Trophoblast cell (in vitro differentiated cells and primary cell): ENCODE data around the gene FH. TPM values are rescaled to one million over a fixed set of nuclear protein-coding genes. Genes with fewer than 3 reads are reported as not detected.

Experiments used
- DNase-seq, 2 donors: peaks; one replicate each; pipeline ENCODE4 v3.0.0-alpha.2; 2016
- H2AFZ ChIP-seq: 2 replicates; pipeline ENCODE4 v1.6.1; 2013; ENCODE audit warnings: low read length, moderate library complexity, mild to moderate bottlenecking; ENCODE audit not compliant: insufficient read depth, poor library complexity
- H2AK5ac ChIP-seq: 2 replicates; pipeline ENCODE4 v1.6.1; 2013; ENCODE audit warnings: mild to moderate bottlenecking, low read length
- H2BK120ac ChIP-seq: 2 replicates; pipeline ENCODE4 v1.6.1; 2013; ENCODE audit warnings: low read length, mild to moderate bottlenecking, moderate library complexity; ENCODE audit not compliant: insufficient read depth, poor library complexity
- H2BK12ac ChIP-seq: 2 replicates; pipeline ENCODE4 v1.6.1; 2013; ENCODE audit warnings: mild to moderate bottlenecking, low read length, moderate library complexity
- H2BK5ac ChIP-seq: 2 replicates; pipeline ENCODE4 v1.6.1; 2013; ENCODE audit warnings: low read length, low read depth, moderate library complexity, mild to moderate bottlenecking; ENCODE audit not compliant: poor library complexity
- H3K14ac ChIP-seq: 2 replicates; pipeline ENCODE4 v1.6.1; 2013; ENCODE audit warnings: mild to moderate bottlenecking, low read length
- H3K18ac ChIP-seq: 2 replicates; pipeline ENCODE4 v1.6.1; 2013; ENCODE audit warnings: mild to moderate bottlenecking, low read length
- H3K23ac ChIP-seq: 2 replicates; pipeline ENCODE4 v1.6.1; 2013; ENCODE audit warnings: low read length
- H3K27ac ChIP-seq: 2 replicates; pipeline ENCODE4 v1.5.1; 2013; ENCODE audit warnings: low read depth, mild to moderate bottlenecking, inconsistent platforms, low read length, moderate library complexity
- H3K27me3 ChIP-seq: 2 replicates; pipeline ENCODE4 v1.6.1; 2013; ENCODE audit warnings: inconsistent platforms, mild to moderate bottlenecking, low read length, moderate library complexity; ENCODE audit not compliant: insufficient read depth
- H3K36me3 ChIP-seq, 2 experiments: 1 replicate in 1 of 2; 2 replicates in 1 of 2; pipeline ENCODE4 v1.6.1; 2013; ENCODE audit warnings: low read length in 2 of 2, mild to moderate bottlenecking in 2 of 2, moderate library complexity in 1 of 2; ENCODE audit not compliant: insufficient read depth in 2 of 2, control insufficient read depth in 1 of 2
- H3K4ac ChIP-seq: 2 replicates; pipeline ENCODE4 v1.6.1; 2013; ENCODE audit warnings: low read depth, mild to moderate bottlenecking, low read length, moderate library complexity
- H3K4me1 ChIP-seq, 2 experiments: 1 replicate in 1 of 2; 2 replicates in 1 of 2; pipeline ENCODE4 v1.6.1; 2013; ENCODE audit warnings: low read length in 2 of 2, mild to moderate bottlenecking in 2 of 2, moderate library complexity in 1 of 2; ENCODE audit not compliant: insufficient read depth in 2 of 2, control insufficient read depth in 1 of 2
- H3K4me2 ChIP-seq: 2 replicates; pipeline ENCODE4 v1.6.1; 2013; ENCODE audit warnings: inconsistent platforms, mild to moderate bottlenecking, low read length, moderate library complexity
- H3K4me3 ChIP-seq: 2 replicates; pipeline ENCODE4 v1.5.1; 2013; ENCODE audit warnings: mild to moderate bottlenecking, low read depth, low read length, inconsistent platforms
- H3K79me1 ChIP-seq: one replicate; pipeline ENCODE4 v1.6.1; 2013; ENCODE audit warnings: low read length
- H3K79me2 ChIP-seq: 2 replicates; pipeline ENCODE4 v1.6.1; 2013; ENCODE audit warnings: low read length, mild to moderate bottlenecking; ENCODE audit not compliant: control insufficient read depth, insufficient read depth, poor library complexity
- H3K9ac ChIP-seq: 2 replicates; pipeline ENCODE4 v1.6.1; 2013; ENCODE audit warnings: mild to moderate bottlenecking, low read length
- H3K9me3 ChIP-seq: 2 replicates; pipeline ENCODE4 v1.6.1; 2013; ENCODE audit warnings: low read depth, mild to moderate bottlenecking, control low read depth, inconsistent platforms, low read length; ENCODE audit not compliant: insufficient read depth
- H4K12ac ChIP-seq: 2 replicates; pipeline ENCODE4 v1.6.1; 2013; ENCODE audit warnings: low read depth, mild to moderate bottlenecking, low read length, moderate library complexity
- H4K8ac ChIP-seq: 2 replicates; pipeline ENCODE4 v1.6.1; 2013; ENCODE audit warnings: low read depth, mild to moderate bottlenecking, low read length, moderate library complexity
- H4K91ac ChIP-seq: one replicate; pipeline ENCODE4 v1.6.1; 2013; ENCODE audit warnings: low read depth, mild to moderate bottlenecking, low read length, moderate library complexity
- WGBS: extraction: QIAGEN DNeasy Blood & Tissue Kit; methylation state at CpG from one replicate; pipeline ENCODE4 v1.1.7; 2013; ENCODE audit warnings: missing lambda C conversion rate; ENCODE audit not compliant: insufficient read length, insufficient coverage; ENCODE audit errors: extremely low coverage; 5-methylcytosine and 5-hydroxymethylcytosine counted together
- polyA plus RNA-seq: library from polyadenylated mRNA; stranded (reverse); fragments of 200-250 nt; gene quantifications from 2 replicates; pipeline ENCODE4 v1.2.3, GENCODE V29; 2013

The FH gene
- polyA plus RNA-seq: 45.7 and 47.5 TPM in 2 replicates

GRCh38 chr1:241519308-241520079 is at the start of gene FH:
Gene FH, minus strand, starts transcription at chr1:241519755. Its CDS starts 33 bp downstream, at chr1:241519722.
- H3K27ac ChIP-seq: peak within 1 kb of the TSS; percentile 85
- no CpG with 5 or more reads among the region's 70 CpGs for WGBS
- no peak within 1 kb of the TSS for H3K23ac ChIP-seq
- no peaks in the 10 kb centered on the region for H3K4me1 ChIP-seq
- H3K14ac ChIP-seq: peak within 1 kb of the TSS; percentile 89
- H4K8ac ChIP-seq: peak within 1 kb of the TSS; percentile 83
- H2BK5ac ChIP-seq: peak within 1 kb of the TSS; percentile 77
- peak within 1 kb of the TSS; percentile 94 for H3K9ac ChIP-seq
- peak within 1 kb of the TSS; percentile 68 for H2BK120ac ChIP-seq
- peak within 1 kb of the TSS; percentile 49 for H3K4ac ChIP-seq
- H3K36me3 ChIP-seq: peaks cover 2% of the 10 kb centered on the region in 2 experiments
- peaks cover 7% of the 10 kb centered on the region for H3K79me2 ChIP-seq
- H2AK5ac ChIP-seq: no peak within 1 kb of the TSS
- H4K12ac ChIP-seq: peak within 1 kb of the TSS; percentile 85
- H3K4me2 ChIP-seq: peak within 1 kb of the TSS; percentile 86
- H3K4me3 ChIP-seq: peak within 1 kb of the TSS; percentile 98
- peak within 1 kb of the TSS; percentile 34 for H2BK12ac ChIP-seq
- peak within 1 kb of the TSS; percentile 89 for H4K91ac ChIP-seq
- H3K18ac ChIP-seq: peak within 1 kb of the TSS; percentile 91
- peaks cover 2% of the 10 kb centered on the region for H3K9me3 ChIP-seq
- H3K79me1 ChIP-seq: peaks cover 6% of the 10 kb centered on the region
- peak within 1 kb of the TSS; percentile 99 for H2AFZ ChIP-seq
- peak; percentile 95 to 96 for DNase-seq
- no peaks in the 10 kb centered on the region for H3K27me3 ChIP-seq

DNA sequence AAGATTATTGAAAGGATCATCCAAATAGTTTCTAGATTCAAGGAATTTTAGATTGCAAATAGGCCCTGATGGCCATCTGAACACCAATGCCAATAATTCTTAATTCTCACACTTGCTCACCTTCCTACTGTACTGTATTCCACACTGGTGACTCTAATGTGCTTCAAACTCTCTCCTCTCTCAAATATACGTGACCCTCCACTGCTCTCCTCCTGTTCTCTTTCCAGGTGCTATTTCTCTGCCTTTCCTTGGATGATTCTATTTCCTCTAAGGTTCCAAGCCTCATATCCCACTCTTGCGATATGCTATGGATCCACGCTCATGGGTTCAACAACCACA is 41.3 kb upstream of the FH start:
- H2BK5ac ChIP-seq: no peak overlapping the region
- no CpG with 5 or more reads among the region's 3 CpGs for WGBS
- no peak overlapping the region for H3K4ac ChIP-seq
- H3K27ac ChIP-seq: no peak overlapping the region
- H3K9me3 ChIP-seq: no peaks in the 10 kb centered on the region
- H3K9ac ChIP-seq: no peak overlapping the region
- no peak overlapping the region for H4K12ac ChIP-seq
- no peak overlapping the region for H4K8ac ChIP-seq
- no peak overlapping the region for H3K4me3 ChIP-seq
- H3K36me3 ChIP-seq: no peaks in the 10 kb centered on the region
- no peak overlapping the region for H3K23ac ChIP-seq
- H3K14ac ChIP-seq: no peak overlapping the region
- H3K79me2 ChIP-seq: no peaks in the 10 kb centered on the region
- H2BK12ac ChIP-seq: no peak overlapping the region
- no peak overlapping the region for H3K4me2 ChIP-seq
- H3K79me1 ChIP-seq: no peaks in the 10 kb centered on the region
- H2BK120ac ChIP-seq: no peak overlapping the region
- no peak for DNase-seq
- H4K91ac ChIP-seq: no peak overlapping the region
- no peaks in the 10 kb centered on the region for H3K27me3 ChIP-seq
- no peaks in the 10 kb centered on the region for H3K4me1 ChIP-seq
- no peak overlapping the region for H3K18ac ChIP-seq
- no peak overlapping the region for H2AK5ac ChIP-seq
- H2AFZ ChIP-seq: no peak overlapping the region

DNA sequence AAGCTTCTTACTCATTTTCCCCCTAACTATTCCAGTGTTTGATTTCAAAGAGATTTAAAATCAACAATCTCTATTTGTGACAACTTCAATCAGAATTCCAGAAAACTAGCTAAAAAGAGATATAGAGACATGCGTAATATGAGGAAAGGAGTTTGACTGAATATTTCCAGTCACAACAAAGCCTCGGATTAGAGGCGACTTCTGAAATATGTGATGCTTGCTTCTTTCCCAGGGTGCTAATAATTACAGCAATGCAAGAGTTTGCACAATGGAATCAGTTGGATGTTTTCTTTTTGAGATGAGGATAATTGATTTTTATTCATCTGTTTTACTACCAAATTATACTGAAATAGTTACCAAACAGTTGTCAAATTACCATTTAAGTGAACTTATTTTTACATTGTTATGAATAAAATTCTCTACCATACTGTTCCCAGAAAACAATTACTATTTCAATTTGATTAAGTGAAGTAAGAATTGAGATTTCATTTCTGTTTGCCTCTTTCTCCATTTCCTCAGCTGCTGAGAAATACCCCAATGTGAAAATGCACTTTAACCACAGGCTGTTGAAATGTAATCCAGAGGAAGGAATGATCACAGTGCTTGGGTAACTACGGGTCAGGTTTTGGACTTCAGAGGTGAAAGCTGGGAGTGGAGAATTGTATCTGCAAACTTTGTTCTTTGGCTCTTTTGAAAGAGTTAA is 40.7 kb upstream of the FH start:
- Histone ChIP-seq H2BK120ac (no peak overlapping the region), H3K4me3 (no peak overlapping the region), H3K18ac (no peak overlapping the region), H3K4ac (no peak overlapping the region), H3K9ac (no peak overlapping the region), H3K79me1 (no peaks in the 10 kb centered on the region), H2BK12ac (no peak overlapping the region), H3K4me2 (no peak overlapping the region), H3K36me3 (no peaks in the 10 kb centered on the region), H2BK5ac (no peak overlapping the region), H4K8ac (no peak overlapping the region), H3K23ac (no peak overlapping the region), H3K4me1 (no peaks in the 10 kb centered on the region), H4K91ac (no peak overlapping the region), H3K27ac (no peak overlapping the region), H4K12ac (no peak overlapping the region), H2AFZ (no peak overlapping the region), H3K27me3 (no peaks in the 10 kb centered on the region), H2AK5ac (no peak overlapping the region), H3K14ac (no peak overlapping the region), H3K79me2 (no peaks in the 10 kb centered on the region), H3K9me3 (no peaks in the 10 kb centered on the region)
- WGBS: no CpG with 5 or more reads among the region's 4 CpGs
- no peak for DNase-seq

DNA sequence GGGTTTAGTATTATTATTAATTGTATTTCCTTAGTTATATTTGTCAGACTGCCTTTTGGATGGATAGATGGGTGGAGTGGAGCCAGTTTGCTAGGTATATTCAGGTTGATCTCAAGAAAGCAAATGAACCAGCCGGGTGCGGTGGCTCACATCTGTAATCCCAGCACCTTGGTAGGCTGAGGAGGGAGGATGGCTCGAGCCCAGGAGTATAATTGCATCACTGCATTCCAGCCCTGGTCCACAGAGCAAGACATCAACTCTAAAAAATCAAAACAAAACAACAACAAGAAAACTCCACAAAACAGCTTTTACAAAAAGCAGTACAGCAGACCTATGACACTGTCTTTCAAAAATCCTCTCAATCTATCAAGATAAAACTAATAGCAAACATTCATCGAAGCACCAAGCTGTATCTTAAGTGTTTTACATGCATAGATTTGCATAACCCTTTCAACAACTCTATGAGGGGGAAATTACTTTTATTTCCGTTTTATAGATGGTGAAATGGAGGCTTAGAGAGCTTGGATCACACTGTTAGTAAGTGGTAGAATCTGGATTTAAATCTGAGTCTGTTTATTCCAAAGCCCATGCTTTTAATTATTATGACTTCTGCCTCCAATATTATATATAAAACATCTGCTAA is 38.1 kb upstream of the FH start:
- H3K4ac ChIP-seq: no peak overlapping the region
- H2BK5ac ChIP-seq: no peak overlapping the region
- no CpG with 5 or more reads among the region's 5 CpGs for WGBS
- no peak overlapping the region for H4K8ac ChIP-seq
- no peak overlapping the region for H3K23ac ChIP-seq
- H3K79me2 ChIP-seq: no peaks in the 10 kb centered on the region
- no peaks in the 10 kb centered on the region for H3K36me3 ChIP-seq
- H4K91ac ChIP-seq: no peak overlapping the region
- H2BK12ac ChIP-seq: no peak overlapping the region
- no peak overlapping the region for H2AFZ ChIP-seq
- no peaks in the 10 kb centered on the region for H3K4me1 ChIP-seq
- no peak for DNase-seq
- no peak overlapping the region for H4K12ac ChIP-seq
- no peak overlapping the region for H3K9ac ChIP-seq
- no peak overlapping the region for H3K4me3 ChIP-seq
- H3K79me1 ChIP-seq: no peaks in the 10 kb centered on the region
- H3K27me3 ChIP-seq: no peaks in the 10 kb centered on the region
- no peak overlapping the region for H2AK5ac ChIP-seq
- no peak overlapping the region for H3K18ac ChIP-seq
- no peaks in the 10 kb centered on the region for H3K9me3 ChIP-seq
- no peak overlapping the region for H3K27ac ChIP-seq
- no peak overlapping the region for H3K14ac ChIP-seq
- H2BK120ac ChIP-seq: no peak overlapping the region
- H3K4me2 ChIP-seq: no peak overlapping the region
